ENCODE data around the gene NAPSA. TPM values are rescaled to one million over a fixed set of nuclear protein-coding genes. Genes with fewer than 3 reads are reported as not detected.

NAPSA gene
- polyA plus RNA-seq, 1 donor from 2014 or later: not detected

- H2AFZ ChIP-seq (ENCODE audit: low read depth, low read length): no peak overlapping the region
- H3K27ac ChIP-seq (ENCODE audit: low read length): no peak overlapping the region
- H3K79me2 ChIP-seq (replicated peaks; ENCODE audit: insufficient read depth, low read length): no peaks in the 10 kb centered on the region
- TF ChIP-seq SMC3 (conservative IDR thresholded peaks at IDR 0.05; ENCODE audit: poor library complexity) (no peak), EP300 (conservative IDR thresholded peaks at IDR 0.05; ENCODE audit: poor library complexity, severe bottlenecking) (no peak), MXI1 (conservative IDR thresholded peaks at IDR 0.05; ENCODE audit: poor library complexity, severe bottlenecking) (no peak), RAD21 (conservative IDR thresholded peaks at IDR 0.05) (no peak), TAF1 (IDR thresholded peaks at IDR 0.05; ENCODE audit: low read depth) (no peak), CTCF (IDR thresholded peaks at IDR 0.05; ENCODE audit: poor library complexity, severe bottlenecking) (no peak), POLR2AphosphoS5 (IDR thresholded peaks at IDR 0.05) (no peak), EZH2 (IDR thresholded peaks at IDR 0.05; ENCODE audit: borderline replicate concordance, insufficient read depth, low read length, poor library complexity, severe bottlenecking) (no peak)
- TF ChIP-seq, protein P1, sequence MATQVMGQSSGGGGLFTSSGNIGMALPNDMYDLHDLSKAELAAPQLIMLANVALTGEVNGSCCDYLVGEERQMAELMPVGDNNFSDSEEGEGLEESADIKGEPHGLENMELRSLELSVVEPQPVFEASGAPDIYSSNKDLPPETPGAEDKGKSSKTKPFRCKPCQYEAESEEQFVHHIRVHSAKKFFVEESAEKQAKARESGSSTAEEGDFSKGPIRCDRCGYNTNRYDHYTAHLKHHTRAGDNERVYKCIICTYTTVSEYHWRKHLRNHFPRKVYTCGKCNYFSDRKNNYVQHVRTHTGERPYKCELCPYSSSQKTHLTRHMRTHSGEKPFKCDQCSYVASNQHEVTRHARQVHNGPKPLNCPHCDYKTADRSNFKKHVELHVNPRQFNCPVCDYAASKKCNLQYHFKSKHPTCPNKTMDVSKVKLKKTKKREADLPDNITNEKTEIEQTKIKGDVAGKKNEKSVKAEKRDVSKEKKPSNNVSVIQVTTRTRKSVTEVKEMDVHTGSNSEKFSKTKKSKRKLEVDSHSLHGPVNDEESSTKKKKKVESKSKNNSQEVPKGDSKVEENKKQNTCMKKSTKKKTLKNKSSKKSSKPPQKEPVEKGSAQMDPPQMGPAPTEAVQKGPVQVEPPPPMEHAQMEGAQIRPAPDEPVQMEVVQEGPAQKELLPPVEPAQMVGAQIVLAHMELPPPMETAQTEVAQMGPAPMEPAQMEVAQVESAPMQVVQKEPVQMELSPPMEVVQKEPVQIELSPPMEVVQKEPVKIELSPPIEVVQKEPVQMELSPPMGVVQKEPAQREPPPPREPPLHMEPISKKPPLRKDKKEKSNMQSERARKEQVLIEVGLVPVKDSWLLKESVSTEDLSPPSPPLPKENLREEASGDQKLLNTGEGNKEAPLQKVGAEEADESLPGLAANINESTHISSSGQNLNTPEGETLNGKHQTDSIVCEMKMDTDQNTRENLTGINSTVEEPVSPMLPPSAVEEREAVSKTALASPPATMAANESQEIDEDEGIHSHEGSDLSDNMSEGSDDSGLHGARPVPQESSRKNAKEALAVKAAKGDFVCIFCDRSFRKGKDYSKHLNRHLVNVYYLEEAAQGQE (IDR thresholded peaks at IDR 0.05; ENCODE audit: borderline replicate concordance): no peak
- H3K9me3 ChIP-seq (ENCODE audit: low read length): peaks cover 5% of the 10 kb centered on the region
- H3K36me3 ChIP-seq (ENCODE audit: insufficient read depth, low read length): no peaks in the 10 kb centered on the region
- peaks cover 31% of the 10 kb centered on the region for H3K27me3 ChIP-seq (ENCODE audit: insufficient read depth, low read depth, low read length)
- H3K4me2 ChIP-seq (ENCODE audit: low read length): no peak overlapping the region
- no peaks in the 10 kb centered on the region for H3F3A ChIP-seq (ENCODE audit: insufficient read depth, low read length, poor library complexity, severe bottlenecking)
- H4K20me1 ChIP-seq (ENCODE audit: insufficient read depth): no peaks in the 10 kb centered on the region
- no peak overlapping the region for H3K9ac ChIP-seq (ENCODE audit: low read length)
- H3K9me2 ChIP-seq (ENCODE audit: insufficient read depth, low read length): no peaks in the 10 kb centered on the region
- H3K4me3 ChIP-seq (ENCODE audit: low read length): no peak overlapping the region
Observed at GRCh38 chr19:50310759-50311465, 54.5 kb downstream of the NAPSA start.

DNA sequence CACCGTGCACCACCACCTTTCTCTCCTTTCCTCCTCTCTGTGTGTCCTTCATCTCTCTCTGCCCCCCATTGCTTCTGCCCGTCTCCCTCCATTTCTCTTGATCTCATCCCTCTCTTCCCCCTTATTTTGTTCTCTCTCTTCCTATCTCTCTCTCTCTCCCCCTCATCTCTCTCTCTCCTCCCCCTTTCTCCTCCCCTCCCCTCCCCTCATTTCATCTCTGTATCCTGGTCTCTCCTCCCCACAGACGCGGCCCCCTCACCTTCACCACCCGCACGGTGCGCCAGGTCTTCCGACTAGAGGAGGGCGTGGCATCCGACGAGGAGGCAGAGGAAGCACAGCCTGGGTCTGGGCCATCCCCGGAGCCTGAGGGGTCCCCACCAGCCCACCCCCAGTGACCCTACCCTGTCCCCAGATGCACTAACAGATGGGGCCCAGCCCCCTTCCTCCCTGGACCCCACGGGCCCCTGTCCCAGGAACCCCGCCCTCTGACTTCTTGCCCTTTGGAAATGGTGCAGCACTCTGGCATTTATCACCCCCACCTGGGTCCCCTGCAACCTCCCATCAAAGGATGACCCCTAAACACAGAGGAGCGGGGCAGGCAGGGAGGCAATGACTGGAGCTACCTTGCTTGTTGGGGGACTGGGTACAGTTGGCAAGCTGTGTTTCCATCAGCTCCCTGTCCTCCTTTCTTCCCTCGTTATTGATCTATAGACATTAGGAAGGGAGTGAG is 55.9 kb downstream of the NAPSA start:
- H3K27me3 ChIP-seq (ENCODE audit: insufficient read depth, low read depth, low read length): peaks cover 24% of the 10 kb centered on the region

More for the DNA sequence above, 55.9 kb downstream of the NAPSA start:
- H3K9me3 ChIP-seq (ENCODE audit: low read length): peaks cover 5% of the 10 kb centered on the region
- no peak overlapping the region for H2AFZ ChIP-seq (ENCODE audit: low read depth, low read length)
- no peak overlapping the region for H3K4me3 ChIP-seq (ENCODE audit: low read length)
- H3F3A ChIP-seq (ENCODE audit: insufficient read depth, low read length, poor library complexity, severe bottlenecking): no peaks in the 10 kb centered on the region
- TF ChIP-seq MXI1 (conservative IDR thresholded peaks at IDR 0.05; ENCODE audit: poor library complexity, severe bottlenecking) (no peak), POLR2AphosphoS5 (IDR thresholded peaks at IDR 0.05) (no peak), SMC3 (conservative IDR thresholded peaks at IDR 0.05; ENCODE audit: poor library complexity) (no peak), CTCF (IDR thresholded peaks at IDR 0.05; ENCODE audit: poor library complexity, severe bottlenecking) (no peak), EP300 (conservative IDR thresholded peaks at IDR 0.05; ENCODE audit: poor library complexity, severe bottlenecking) (no peak), TAF1 (IDR thresholded peaks at IDR 0.05; ENCODE audit: low read depth) (no peak), RAD21 (conservative IDR thresholded peaks at IDR 0.05) (no peak), EZH2 (IDR thresholded peaks at IDR 0.05; ENCODE audit: borderline replicate concordance, insufficient read depth, low read length, poor library complexity, severe bottlenecking) (no peak)
- TF ChIP-seq, protein P1 (IDR thresholded peaks at IDR 0.05; ENCODE audit: borderline replicate concordance): no peak
- H3K79me2 ChIP-seq (replicated peaks; ENCODE audit: insufficient read depth, low read length): no peaks in the 10 kb centered on the region
- H4K20me1 ChIP-seq (ENCODE audit: insufficient read depth): no peaks in the 10 kb centered on the region
- no peak overlapping the region for H3K4me2 ChIP-seq (ENCODE audit: low read length)
- no peaks in the 10 kb centered on the region for H3K9me2 ChIP-seq (ENCODE audit: insufficient read depth, low read length)
- H3K9ac ChIP-seq (ENCODE audit: low read length): no peak overlapping the region
- no peaks in the 10 kb centered on the region for H3K36me3 ChIP-seq (ENCODE audit: insufficient read depth, low read length)
- no peak overlapping the region for H3K27ac ChIP-seq (ENCODE audit: low read length)
